ENCODE measurements around the gene C12orf43.

GRCh38 chr12:121013715-121014114 lies 2.6 kb downstream of the C12orf43 start:
- no peak for TF ChIP-seq ESRRG (CRISPR knock-in tag; IDR thresholded peaks at IDR 0.05)
- TF ChIP-seq, protein P1, sequence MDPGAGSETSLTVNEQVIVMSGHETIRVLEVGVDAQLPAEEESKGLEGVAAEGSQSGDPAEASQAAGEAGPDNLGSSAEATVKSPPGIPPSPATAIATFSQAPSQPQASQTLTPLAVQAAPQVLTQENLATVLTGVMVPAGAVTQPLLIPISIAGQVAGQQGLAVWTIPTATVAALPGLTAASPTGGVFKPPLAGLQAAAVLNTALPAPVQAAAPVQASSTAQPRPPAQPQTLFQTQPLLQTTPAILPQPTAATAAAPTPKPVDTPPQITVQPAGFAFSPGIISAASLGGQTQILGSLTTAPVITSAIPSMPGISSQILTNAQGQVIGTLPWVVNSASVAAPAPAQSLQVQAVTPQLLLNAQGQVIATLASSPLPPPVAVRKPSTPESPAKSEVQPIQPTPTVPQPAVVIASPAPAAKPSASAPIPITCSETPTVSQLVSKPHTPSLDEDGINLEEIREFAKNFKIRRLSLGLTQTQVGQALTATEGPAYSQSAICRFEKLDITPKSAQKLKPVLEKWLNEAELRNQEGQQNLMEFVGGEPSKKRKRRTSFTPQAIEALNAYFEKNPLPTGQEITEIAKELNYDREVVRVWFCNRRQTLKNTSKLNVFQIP (CRISPR knock-in tag; IDR thresholded peaks at IDR 0.05; ENCODE audit: borderline replicate concordance, low read depth), result no peak
- TF ChIP-seq TOX (CRISPR knock-in tag; IDR thresholded peaks at IDR 0.05; ENCODE audit: borderline replicate concordance), result no peak
- no peak for TF ChIP-seq RARB (CRISPR knock-in tag; IDR thresholded peaks at IDR 0.05)
- no peak for TF ChIP-seq PATZ1 (CRISPR knock-in tag; IDR thresholded peaks at IDR 0.05; ENCODE audit: borderline replicate concordance)

Measured in SK-N-SH treated with all-trans-retinoic acid at 6 μM for 48 hours (cell line).